Stimulated activated CD8-positive, alpha-beta memory T cell treated with anti-CD3 and anti-CD28 coated beads, Interleukin-12 subunit alpha, Interleukin-12 subunit beta, amount 100 ng/mL, for 4 hours (primary cell): ENCODE results near the gene ANK3.

Experiments used
- DNase-seq: peaks from one replicate; pipeline ENCODE4 v3.0.0-alpha.2; 2020; ENCODE audit warnings: low read depth

ANK3 gene

GRCh38 chr10:60172363-60172990 lies 217.2 kb downstream of the ANK3 start:
- DNase-seq = no peak

- DNase-seq = no peak
Measured at GRCh38 chr10:60171436-60172013, 218.2 kb downstream of the ANK3 start.

- DNase-seq = no peak
Measured at GRCh38 chr10:60170250-60170649, 219.4 kb downstream of the ANK3 start.

- no peak for DNase-seq
Measured at GRCh38 chr10:60169111-60169510, 220.6 kb downstream of the ANK3 start.

GRCh38 chr10:60167050-60167449 lies 222.6 kb downstream of the ANK3 start:
- DNase-seq = no peak

- no peak for DNase-seq
Measured at GRCh38 chr10:60163786-60164185, 225.9 kb downstream of the ANK3 start.

GRCh38 chr10:60162631-60163030 lies 227.0 kb downstream of the ANK3 start:
- no peak for DNase-seq

- DNase-seq = no peak
Measured at GRCh38 chr10:60155943-60156683, 233.6 kb downstream of the ANK3 start.

- no peak for DNase-seq
Measured at GRCh38 chr10:60155099-60155877, 234.4 kb downstream of the ANK3 start.

GRCh38 chr10:60149003-60149402 lies 240.7 kb downstream of the ANK3 start:
- DNase-seq = no peak

- DNase-seq = no peak
Measured at GRCh38 chr10:60148266-60148840, 241.3 kb downstream of the ANK3 start.

GRCh38 chr10:60147576-60148265 lies 242.0 kb downstream of the ANK3 start:
- no peak for DNase-seq

GRCh38 chr10:60147025-60147424 lies 242.7 kb downstream of the ANK3 start:
- no peak for DNase-seq

GRCh38 chr10:60144099-60144498 lies 245.6 kb downstream of the ANK3 start:
- no peak for DNase-seq

GRCh38 chr10:60142736-60143135 lies 246.9 kb downstream of the ANK3 start:
- no peak for DNase-seq

- no peak for DNase-seq
Measured at GRCh38 chr10:60141896-60142559, 247.6 kb downstream of the ANK3 start.

- no peak for DNase-seq
Measured at GRCh38 chr10:60140651-60141632, 248.7 kb downstream of the ANK3 start.

GRCh38 chr10:60139798-60140566 lies 249.7 kb downstream of the ANK3 start:
- no peak for DNase-seq

GRCh38 chr10:60139290-60139689 lies 250.4 kb downstream of the ANK3 start:
- DNase-seq = no peak
